ENCODE results near the gene AEBP1. TPM values are rescaled to one million over a fixed set of nuclear protein-coding genes. Genes with fewer than 3 reads are reported as not detected.

The AEBP1 gene
- 9.7 TPM for total RNA-seq

DNA sequence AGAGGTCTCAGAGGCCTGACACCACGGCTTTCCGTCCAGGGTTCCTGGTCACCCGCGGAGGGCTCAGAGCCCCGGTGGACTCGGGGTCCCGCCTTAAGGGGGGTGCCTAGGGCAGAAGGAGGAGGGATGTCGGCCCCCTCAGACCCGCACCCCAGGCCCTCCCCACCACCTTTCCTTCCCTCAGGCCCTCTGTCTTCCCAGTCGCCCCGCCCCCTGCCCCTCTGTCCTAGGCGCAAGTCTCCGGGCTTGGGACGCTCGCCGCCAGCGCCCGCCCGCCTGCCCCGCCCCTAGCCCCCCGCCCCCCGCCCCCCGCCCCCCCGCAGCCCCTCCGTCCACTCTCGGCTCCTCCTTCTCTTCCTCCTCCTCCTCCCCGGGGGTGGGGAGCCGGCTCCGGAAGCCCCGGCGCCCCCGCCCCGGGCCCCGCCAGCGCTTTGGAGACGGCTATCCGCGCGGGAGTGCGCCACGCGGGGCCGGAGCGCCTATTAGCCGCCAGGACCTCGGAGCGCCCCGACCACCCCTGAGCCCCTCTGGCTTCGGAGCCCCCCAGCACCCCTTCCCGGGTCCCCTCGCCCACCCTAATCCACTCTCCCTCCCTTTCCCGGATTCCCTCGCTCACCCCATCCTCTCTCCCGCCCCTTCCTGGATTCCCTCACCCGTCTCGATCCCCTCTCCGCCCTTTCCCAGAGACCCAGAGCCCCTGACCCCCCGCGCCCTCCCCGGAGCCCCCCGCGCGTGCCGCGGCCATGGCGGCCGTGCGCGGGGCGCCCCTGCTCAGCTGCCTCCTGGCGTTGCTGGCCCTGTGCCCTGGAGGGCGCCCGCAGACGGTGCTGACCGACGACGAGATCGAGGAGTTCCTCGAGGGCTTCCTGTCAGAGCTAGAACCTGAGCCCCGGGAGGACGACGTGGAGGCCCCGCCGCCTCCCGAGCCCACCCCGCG, at the start of gene AEBP1:
AEBP1 (plus strand) TSS at position 423 of the 937 bp plus-strand sequence; CDS start at position 744, 321 bp downstream.

GRCh38 chr7:44065431-44066110, 38.6 kb upstream of the AEBP1 start, which contains the start of gene PGAM2:
Gene PGAM2, minus strand, starts transcription at chr7:44065567. Its CDS starts 38 bp downstream, at chr7:44065529.

DNA sequence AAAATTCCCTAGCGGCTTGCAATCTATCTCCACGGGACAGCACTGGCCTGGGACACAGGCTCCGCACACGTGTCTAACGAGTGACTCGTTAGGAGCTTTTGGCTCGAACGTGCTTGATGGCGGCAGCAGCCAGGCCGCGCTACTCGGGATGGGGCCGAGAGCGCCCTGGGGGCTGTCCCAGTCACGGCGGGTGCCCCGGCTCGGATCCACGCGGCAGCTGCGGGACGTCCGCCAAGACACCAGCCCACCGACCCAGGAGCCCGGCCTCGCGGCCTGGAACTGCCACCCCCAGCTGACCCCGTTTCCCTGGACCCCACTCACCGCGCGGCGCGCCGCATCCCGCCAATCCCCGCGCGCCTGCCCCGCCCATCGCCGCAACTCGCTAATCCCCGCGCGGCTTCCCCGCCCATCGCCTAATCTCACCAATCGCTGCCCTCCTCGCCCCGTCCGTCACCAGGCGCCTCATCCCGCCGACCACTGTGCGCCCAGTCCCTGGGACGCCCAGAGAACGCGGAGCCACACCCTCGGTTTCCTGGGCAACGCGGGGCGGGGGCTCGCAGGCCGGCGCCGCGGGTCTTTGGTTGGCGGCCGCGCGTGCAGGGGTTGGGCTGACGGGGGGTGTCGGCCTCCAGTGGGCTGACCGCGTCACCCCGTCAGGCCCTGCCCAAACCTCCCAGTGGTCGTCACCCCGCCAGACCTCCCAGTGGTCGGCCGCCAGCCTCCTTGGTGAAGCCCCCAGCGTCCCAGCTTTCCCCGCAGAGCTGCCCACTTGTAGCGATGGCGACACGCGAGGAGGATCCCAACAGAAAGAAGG, 19.3 kb downstream of the AEBP1 start, which contains the start of gene POLD2:
POLD2 (minus strand) TSS at position 359 of the 814 bp plus-strand sequence. CDS start 1,495 bp downstream, outside the sequence.

GRCh38 chr7:44141221-44141850, 37.2 kb downstream of the AEBP1 start, which contains the start of gene MYL7:
Gene MYL7, minus strand, starts transcription at chr7:44141332. Its CDS starts 27 bp downstream, at chr7:44141305.

Small RNA genes within 50 kb of the gene (small RNA-seq; reads per million reads assigned to genes)
- not detected for gene RNA5SP230

Other genes starting within 250 kb of the AEBP1 start
- 34.1 TPM for gene MRPS24, start 234.8 kb upstream of the AEBP1 start, total RNA-seq
- 34.8 TPM for gene URGCP, start 197.7 kb upstream of the AEBP1 start, total RNA-seq
- 14.3 TPM for gene UBE2D4, start 177.9 kb upstream of the AEBP1 start, total RNA-seq
- not detected for gene SPDYE1, start 106.4 kb upstream of the AEBP1 start, total RNA-seq
- gene DBNL, start 59.6 kb upstream of the AEBP1 start, total RNA-seq, result 56.1 TPM
- gene PGAM2, start 38.8 kb upstream of the AEBP1 start, total RNA-seq, result 16.4 TPM
- gene POLM, start 21.8 kb upstream of the AEBP1 start, total RNA-seq, result 8.8 TPM
- 52.6 TPM for gene POLD2, start 19.2 kb downstream of the AEBP1 start, total RNA-seq
- gene MYL7, start 37.0 kb downstream of the AEBP1 start, total RNA-seq, result not detected
- gene GCK, start 85.1 kb downstream of the AEBP1 start, total RNA-seq, result 13.8 TPM
- 74.3 TPM for gene YKT6, start 96.6 kb downstream of the AEBP1 start, total RNA-seq
- 112 TPM for gene CAMK2B, start 221.2 kb downstream of the AEBP1 start, total RNA-seq

Measured in diencephalon (tissue), 1 donor.